ENCODE results near the gene RPS6KB2. TPM values are rescaled to one million over a fixed set of nuclear protein-coding genes. Genes with fewer than 3 reads are reported as not detected.
"Not testable (repeated sequence)": the region's sequence is repeated elsewhere in the genome, so short reads cannot be mapped to it uniquely, and the experiment has no call there.

RPS6KB2 gene
- total RNA-seq, 2 donors from 2014 or later, result 35.5 to 44.6 TPM

DNA sequence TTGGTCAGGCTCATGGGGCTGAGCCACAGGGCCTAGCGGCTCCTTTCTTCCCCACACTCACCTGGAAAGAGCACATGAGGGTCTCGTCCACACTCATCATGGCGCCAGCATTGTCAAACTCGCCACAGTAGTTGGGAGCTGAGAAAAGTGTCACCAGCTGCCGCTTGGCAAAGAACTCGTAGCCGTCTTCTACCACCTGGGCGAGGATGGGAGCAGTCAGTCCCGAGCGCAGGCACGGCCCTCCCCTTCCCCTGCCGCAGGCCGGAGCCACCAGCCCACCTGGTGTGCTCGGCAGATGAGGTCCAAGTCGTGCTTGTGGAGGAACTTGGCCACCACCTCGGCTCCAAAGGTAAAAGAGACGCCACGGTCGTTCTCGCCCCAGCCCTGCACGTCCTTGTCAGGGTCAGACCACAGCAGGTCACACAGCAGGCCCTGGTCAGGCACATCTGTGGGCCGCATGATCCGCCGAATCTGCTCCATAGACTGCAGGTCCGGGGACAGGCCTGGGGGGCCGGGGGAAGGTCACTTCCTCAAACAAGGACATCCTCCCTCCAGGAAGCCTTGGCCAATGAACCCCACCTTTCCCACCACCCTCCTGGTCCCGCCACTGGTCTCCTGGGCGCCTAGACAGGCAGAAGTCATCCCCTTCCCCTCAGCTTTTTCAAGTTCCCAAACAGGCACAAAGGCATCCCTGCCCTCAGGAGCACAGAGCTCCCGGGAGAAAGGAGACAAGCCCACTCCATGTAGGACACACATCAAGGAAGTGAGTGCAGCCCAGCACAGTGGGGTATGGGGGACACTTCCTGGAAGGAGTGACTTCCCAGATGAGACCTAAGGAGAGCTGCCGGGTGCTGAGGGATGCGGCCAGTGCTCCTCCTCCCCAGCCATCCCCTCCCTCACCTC, 29.4 kb upstream of the RPS6KB2 start:
- TF ChIP-seq CTCF (IDR thresholded peaks at IDR 0.05), result no peak
- Histone ChIP-seq H3K27ac (no peak overlapping the region), H3K36me3 (peaks cover 37% of the 10 kb centered on the region), H3K4me1 (peaks cover 0 to 33% of the 10 kb centered on the region in 2 donors), H3K27me3 (no peaks in the 10 kb centered on the region), H3K4me3 (no peak overlapping the region), H3K9me3 (no peaks in the 10 kb centered on the region)
- DNase-seq (ENCODE audit: low spot score), result no peak

DNA sequence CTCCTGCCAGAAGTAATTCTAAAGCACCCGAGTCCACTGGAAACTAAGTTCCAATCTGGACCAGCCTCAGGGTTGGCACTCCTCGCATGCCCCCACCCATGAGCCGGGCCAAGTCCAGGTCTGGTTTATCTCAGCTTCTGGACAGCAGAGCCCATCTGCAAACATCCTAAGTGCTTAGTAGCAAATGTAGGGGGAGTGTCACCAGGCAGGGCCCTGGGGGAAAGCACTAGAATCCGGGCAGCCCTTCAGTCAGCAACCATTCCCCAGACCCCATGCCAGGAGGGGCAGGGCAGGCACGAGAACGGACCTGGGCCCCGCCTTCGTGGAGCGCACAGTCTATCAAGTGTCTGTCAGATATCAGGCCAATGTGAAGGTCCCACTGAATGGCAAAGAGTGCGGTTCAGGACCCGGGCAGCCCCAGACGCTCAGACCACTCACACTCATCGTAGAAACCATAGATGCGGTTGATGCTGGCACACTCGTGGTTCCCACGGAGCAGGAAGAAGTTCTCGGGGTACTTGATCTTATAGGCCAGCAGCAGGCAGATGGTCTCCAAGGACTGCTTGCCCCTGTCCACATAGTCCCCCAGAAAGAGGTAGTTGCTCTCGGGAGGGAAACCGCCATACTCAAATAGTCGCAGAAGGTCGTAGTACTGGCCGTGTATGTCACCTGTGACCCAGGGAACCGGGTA, 27.9 kb upstream of the RPS6KB2 start:
- Histone ChIP-seq H3K4me1 (peaks cover 0 to 33% of the 10 kb centered on the region in 2 donors), H3K27me3 (no peaks in the 10 kb centered on the region), H3K36me3 (peaks cover 36% of the 10 kb centered on the region), H3K4me3 (peak overlapping the region; percentile 79 to 93), H3K9me3 (no peaks in the 10 kb centered on the region), H3K27ac (peak overlapping the region; percentile 95)
- DNase-seq (ENCODE audit: low spot score), result no peak
- TF ChIP-seq CTCF (IDR thresholded peaks at IDR 0.05), result no peak

DNA sequence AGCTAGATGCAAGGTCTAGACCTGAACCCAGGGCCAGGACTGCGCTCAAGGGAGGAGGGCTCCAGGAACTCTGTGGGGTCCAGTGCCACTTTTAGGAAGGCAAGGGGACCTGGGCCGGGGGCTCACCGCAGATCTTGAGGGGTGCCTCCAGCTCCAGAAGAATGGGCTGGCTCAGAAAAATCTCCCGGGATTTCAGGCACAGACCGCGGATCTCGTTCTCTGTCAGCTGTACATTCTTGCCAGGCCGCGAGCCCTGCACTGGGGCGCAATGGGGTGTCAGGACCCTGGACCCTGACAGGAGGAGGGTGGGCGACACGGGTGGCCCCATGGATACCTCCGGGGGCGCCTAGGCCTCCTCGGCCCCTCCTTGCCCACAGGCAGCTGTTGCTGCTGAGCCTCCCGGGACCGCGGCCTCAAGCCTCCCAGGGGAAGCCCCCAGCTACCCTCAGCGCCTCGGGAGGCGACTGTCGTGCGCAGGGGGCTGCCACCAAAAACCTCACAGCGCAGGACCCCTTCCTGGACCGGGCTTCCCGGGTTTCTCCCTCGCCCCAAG, 27.3 kb upstream of the RPS6KB2 start:
- H3K4me1 ChIP-seq, result peaks cover 0 to 33% of the 10 kb centered on the region in 2 donors

DNA sequence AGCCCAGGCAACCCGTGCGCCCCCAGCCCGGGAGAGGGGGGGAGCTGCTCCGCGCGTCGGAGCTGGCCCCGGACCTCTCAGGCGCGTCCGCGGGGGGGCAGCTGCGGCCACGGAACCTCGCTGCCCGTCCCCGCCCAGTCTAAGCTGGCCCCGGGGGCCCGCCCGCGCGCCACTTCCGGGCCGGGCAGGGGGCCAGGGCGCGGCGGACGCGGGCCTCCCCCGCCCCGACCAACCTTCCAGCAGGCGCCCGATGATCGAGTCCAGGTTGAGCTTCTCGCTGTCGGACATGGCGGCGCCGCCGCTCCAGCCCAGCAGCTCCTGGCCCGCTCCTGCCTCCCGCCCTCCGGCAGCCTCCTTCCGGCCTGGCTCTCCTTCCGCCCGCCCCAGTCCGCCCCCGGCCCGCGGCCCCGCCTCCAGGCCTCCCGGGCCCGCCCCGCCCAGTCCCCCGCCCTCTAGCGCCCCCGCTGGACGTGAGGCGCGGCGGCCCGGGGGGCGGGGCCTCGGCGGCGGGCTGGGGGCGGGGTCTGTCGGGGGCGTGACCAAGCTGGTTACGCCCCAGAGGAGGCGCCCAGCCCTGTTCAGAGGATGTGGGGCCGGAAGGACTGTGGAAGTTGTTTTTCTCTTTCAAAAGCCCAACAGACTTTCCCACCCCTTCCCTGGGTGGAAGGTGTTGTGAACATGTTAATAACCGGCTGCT, 26.7 kb upstream of the RPS6KB2 start, which contains the start of gene PPP1CA:
Gene PPP1CA, minus strand, starts transcription at position 364 of the 697 bp plus-strand sequence. Its CDS starts 76 bp downstream, at position 288.
- H3K9me3 ChIP-seq, result no peaks in the 10 kb centered on the region
- peak within 1 kb of the TSS; percentile 95 for H3K27ac ChIP-seq
- peak; percentile 61 to 79 for TF ChIP-seq CTCF (IDR thresholded peaks at IDR 0.05)
- DNase-seq (ENCODE audit: low spot score), result peak; percentile 90
- no peaks in the 10 kb centered on the region for H3K27me3 ChIP-seq
- H3K36me3 ChIP-seq, result peaks cover 31% of the 10 kb centered on the region
- H3K4me1 ChIP-seq, result peaks cover 0 to 36% of the 10 kb centered on the region in 2 donors
- H3K4me3 ChIP-seq, result peak within 1 kb of the TSS; percentile 79 to 93

More for the DNA sequence above, 27.3 kb upstream of the RPS6KB2 start:
- H3K27me3 ChIP-seq, result no peaks in the 10 kb centered on the region
- H3K9me3 ChIP-seq, result no peaks in the 10 kb centered on the region
- TF ChIP-seq CTCF (IDR thresholded peaks at IDR 0.05), result no peak
- peak overlapping the region; percentile 95 for H3K27ac ChIP-seq
- peak overlapping the region; percentile 79 to 93 for H3K4me3 ChIP-seq
- H3K36me3 ChIP-seq, result peaks cover 33% of the 10 kb centered on the region
- DNase-seq (ENCODE audit: low spot score), result no peak

- not testable (repeated sequence) for H3K27me3 ChIP-seq; DNase-seq (ENCODE audit: low spot score); H3K9me3 ChIP-seq
- peak overlapping the region; percentile 31 to 93 for H3K4me3 ChIP-seq
- peak overlapping the region; percentile 95 for H3K27ac ChIP-seq
- peaks cover 24% of the 10 kb centered on the region for H3K36me3 ChIP-seq
- peaks cover 0 to 42% of the 10 kb centered on the region in 2 donors for H3K4me1 ChIP-seq
These were observed 26.0 kb upstream of the RPS6KB2 start for GRCh38 chr11:67402192-67402839.

DNA sequence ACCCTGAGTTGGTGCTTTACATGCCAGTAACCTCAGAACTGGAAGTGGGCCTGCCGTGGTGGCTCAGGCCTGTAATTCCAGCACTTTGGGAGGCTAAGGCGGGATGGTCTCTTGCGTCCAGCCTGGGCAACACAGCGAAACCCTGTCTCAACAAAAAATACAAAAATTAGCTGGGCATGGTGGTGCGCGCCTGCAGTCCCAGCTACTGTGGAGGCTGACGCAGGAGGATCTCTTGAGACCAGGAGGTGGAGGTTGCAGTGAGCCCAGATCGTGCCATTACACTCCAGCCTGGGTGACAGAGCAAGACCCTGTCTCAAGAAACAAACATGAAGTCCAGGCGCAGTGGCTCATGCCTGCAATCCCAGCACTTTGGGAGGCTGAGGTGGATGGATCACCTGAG, 25.2 kb upstream of the RPS6KB2 start:
- not testable (repeated sequence) for DNase-seq (ENCODE audit: low spot score); H3K27me3 ChIP-seq; H3K4me3 ChIP-seq; H3K27ac ChIP-seq; H3K9me3 ChIP-seq
- peaks cover 17% of the 10 kb centered on the region for H3K36me3 ChIP-seq
- peaks cover 0 to 46% of the 10 kb centered on the region in 2 donors for H3K4me1 ChIP-seq
